ENCODE results near the gene EXTL1.

DNA sequence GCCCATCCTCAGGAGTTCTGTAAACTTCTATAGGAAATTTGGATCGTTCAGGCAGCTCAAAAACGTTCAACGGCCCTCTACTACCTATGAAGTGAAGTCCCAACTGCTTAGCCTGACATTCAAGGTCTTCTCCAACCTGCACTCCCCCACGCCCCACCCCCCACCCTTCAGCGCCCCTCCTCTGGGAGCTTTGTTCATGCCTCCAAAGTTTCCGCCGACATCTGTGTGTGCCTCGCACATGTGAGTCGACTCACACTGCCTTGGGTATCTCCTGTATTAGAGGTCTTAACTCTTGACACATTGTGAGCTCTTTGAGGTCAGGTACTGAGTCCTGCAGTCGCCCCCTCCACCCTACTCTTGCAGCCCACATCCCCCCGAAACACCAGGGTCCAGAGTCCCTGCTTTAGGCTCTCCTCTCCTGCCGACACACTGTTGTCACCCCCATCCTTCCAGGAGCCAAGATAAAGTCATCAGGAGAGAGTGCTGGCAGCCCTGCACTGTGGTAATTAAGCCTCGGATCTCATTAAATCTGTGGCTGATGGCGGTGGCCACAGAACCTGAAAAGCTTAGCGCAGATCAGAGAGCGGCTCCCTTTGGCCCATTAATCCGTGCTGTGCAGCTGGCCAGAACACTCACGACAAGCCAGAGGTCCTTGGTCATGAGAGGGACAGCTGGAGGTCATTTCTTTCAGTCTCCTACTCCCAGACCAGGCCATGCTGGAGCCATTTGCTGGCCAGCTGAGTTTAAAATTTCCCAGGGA lies 22.4 kb upstream of the EXTL1 start:
- TF ChIP-seq, protein P1, sequence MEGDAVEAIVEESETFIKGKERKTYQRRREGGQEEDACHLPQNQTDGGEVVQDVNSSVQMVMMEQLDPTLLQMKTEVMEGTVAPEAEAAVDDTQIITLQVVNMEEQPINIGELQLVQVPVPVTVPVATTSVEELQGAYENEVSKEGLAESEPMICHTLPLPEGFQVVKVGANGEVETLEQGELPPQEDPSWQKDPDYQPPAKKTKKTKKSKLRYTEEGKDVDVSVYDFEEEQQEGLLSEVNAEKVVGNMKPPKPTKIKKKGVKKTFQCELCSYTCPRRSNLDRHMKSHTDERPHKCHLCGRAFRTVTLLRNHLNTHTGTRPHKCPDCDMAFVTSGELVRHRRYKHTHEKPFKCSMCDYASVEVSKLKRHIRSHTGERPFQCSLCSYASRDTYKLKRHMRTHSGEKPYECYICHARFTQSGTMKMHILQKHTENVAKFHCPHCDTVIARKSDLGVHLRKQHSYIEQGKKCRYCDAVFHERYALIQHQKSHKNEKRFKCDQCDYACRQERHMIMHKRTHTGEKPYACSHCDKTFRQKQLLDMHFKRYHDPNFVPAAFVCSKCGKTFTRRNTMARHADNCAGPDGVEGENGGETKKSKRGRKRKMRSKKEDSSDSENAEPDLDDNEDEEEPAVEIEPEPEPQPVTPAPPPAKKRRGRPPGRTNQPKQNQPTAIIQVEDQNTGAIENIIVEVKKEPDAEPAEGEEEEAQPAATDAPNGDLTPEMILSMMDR (IDR thresholded peaks at IDR 0.05): no peak
- TF ChIP-seq POLR2AphosphoS5 (IDR thresholded peaks at IDR 0.05): no peak
- TF ChIP-seq POLR2A (IDR thresholded peaks at IDR 0.05): no peak

All from breast epithelium (tissue), 3 donors.